IMR-90 (cell line): ENCODE results near the gene GPT2. TPM values are rescaled to one million over a fixed set of nuclear protein-coding genes. Genes with fewer than 3 reads are reported as not detected.

Experiments used
- ATAC-seq: fragments of 200-7000 bp; cut with Tn5 transposase; 2 replicates; pipeline ENCODE4 v1.9.1; 2020; ENCODE audit warnings: low read depth, mild to moderate bottlenecking, moderate library complexity
- BruUV-seq: library from RNA; stranded (reverse); fragments of 400-500 nt; replicated peaks from 2 replicates; lab custom pipeline; 2021; lab: Mats Ljungman, UMichigan
- CTCF ChIA-PET: fragments of 300-600 bp; formaldehyde crosslinking; extraction: SDS; loops from one replicate; lab custom pipeline; 2021; ENCODE audit warnings: antibody characterized with exemption; lab: Yijun Ruan, JAX
- POLR2A ChIA-PET: fragments of 300-600 bp; sonication (Branson Sonifier 250); formaldehyde crosslinking; loops from one replicate; lab custom pipeline; 2022; ENCODE audit warnings: antibody characterized with exemption; ENCODE audit not compliant: unreplicated experiment; lab: Charles Lee
- DNase-seq: peaks from one replicate; pipeline ENCODE4 v3.0.0; 2013
- H2AFZ ChIP-seq: replicated peaks from 2 replicates; pipeline ENCODE3; 2013; ENCODE audit warnings: low read length, mild to moderate bottlenecking; ENCODE audit not compliant: poor library complexity
- H2AK5ac ChIP-seq: 2 replicates; pipeline ENCODE4 v1.6.1; 2013; ENCODE audit warnings: low read depth, low read length, inconsistent platforms
- H2AK9ac ChIP-seq: replicated peaks from 2 replicates; pipeline ENCODE3; 2013; ENCODE audit warnings: mild to moderate bottlenecking, low read depth, low read length, moderate library complexity; ENCODE audit not compliant: poor library complexity
- H2BK120ac ChIP-seq: 2 replicates; pipeline ENCODE4 v1.6.1; 2013; ENCODE audit warnings: low read depth, low read length, inconsistent platforms
- H2BK15ac ChIP-seq: 3 replicates; pipeline ENCODE4 v1.6.1; 2013; ENCODE audit warnings: low read depth, low read length, inconsistent platforms
- H2BK20ac ChIP-seq: 2 replicates; pipeline ENCODE4 v1.6.1; 2013; ENCODE audit warnings: low read depth, mild to moderate bottlenecking, inconsistent platforms, low read length, moderate library complexity
- H2BK5ac ChIP-seq: 2 replicates; pipeline ENCODE4 v1.6.1; 2013; ENCODE audit warnings: mild to moderate bottlenecking, low read depth, low read length, inconsistent platforms; ENCODE audit not compliant: poor library complexity, severe bottlenecking
- H3K14ac ChIP-seq: replicated peaks from 2 replicates; pipeline ENCODE4 v1.6.1; 2013; ENCODE audit warnings: low read depth, low read length, inconsistent platforms
- H3K18ac ChIP-seq: 2 replicates; pipeline ENCODE4 v1.6.1; 2013; ENCODE audit warnings: low read depth, low read length, control low read depth
- H3K23ac ChIP-seq: 2 replicates; pipeline ENCODE4 v1.6.1; 2013; ENCODE audit warnings: low read depth, low read length, inconsistent platforms
- H3K27ac ChIP-seq: 2 replicates; pipeline ENCODE4 v1.5.1; 2013; ENCODE audit warnings: mild to moderate bottlenecking, control low read depth, low read length; ENCODE audit not compliant: insufficient read depth
- H3K27me3 ChIP-seq: 2 replicates; pipeline ENCODE4 v1.6.1; 2013; ENCODE audit warnings: low read length; ENCODE audit not compliant: control insufficient read depth, insufficient read depth
- H3K36me3 ChIP-seq: 2 replicates; pipeline ENCODE4 v1.6.1; 2013; ENCODE audit warnings: low read length, mixed read lengths; ENCODE audit not compliant: control insufficient read depth, insufficient read depth
- H3K4ac ChIP-seq: 2 replicates; pipeline ENCODE4 v1.6.1; 2013; ENCODE audit warnings: low read depth, low read length, inconsistent platforms
- H3K4me1 ChIP-seq: 2 replicates; pipeline ENCODE4 v1.6.1; 2013; ENCODE audit warnings: low read length, mixed read lengths; ENCODE audit not compliant: control insufficient read depth, insufficient read depth
- H3K4me2 ChIP-seq: 2 replicates; pipeline ENCODE4 v1.6.1; 2013; ENCODE audit warnings: low read depth, mild to moderate bottlenecking, control low read depth, low read length, moderate library complexity
- H3K4me3 ChIP-seq: 2 replicates; pipeline ENCODE4 v1.5.1; 2013; ENCODE audit warnings: low read depth, mild to moderate bottlenecking, control low read depth, low read length, moderate library complexity; ENCODE audit not compliant: insufficient read depth
- H3K56ac ChIP-seq: 2 replicates; pipeline ENCODE4 v1.6.1; 2013; ENCODE audit warnings: low read length, inconsistent platforms; ENCODE audit not compliant: insufficient read depth; ENCODE audit errors: extremely low read depth
- H3K79me1 ChIP-seq, 2 experiments: 2 replicates each; pipeline ENCODE4 v1.6.1; 2013; ENCODE audit warnings: low read length in 2 of 2, inconsistent platforms in 1 of 2, low read depth in 1 of 2
- H3K9ac ChIP-seq: 2 replicates; pipeline ENCODE4 v1.6.1; 2013; ENCODE audit warnings: low read depth, low read length, control low read depth
- H3K9me1 ChIP-seq: 2 replicates; pipeline ENCODE4 v1.6.1; 2013; ENCODE audit warnings: low read length, inconsistent platforms; ENCODE audit not compliant: insufficient read depth
- H3K9me3 ChIP-seq: 2 replicates; pipeline ENCODE4 v1.6.1; 2013; ENCODE audit warnings: low read length; ENCODE audit not compliant: control insufficient read depth, insufficient read depth
- H4K20me1 ChIP-seq: 2 replicates; pipeline ENCODE4 v1.6.1; 2013; ENCODE audit warnings: low read length, inconsistent platforms; ENCODE audit not compliant: insufficient read depth
- H4K5ac ChIP-seq: 2 replicates; pipeline ENCODE4 v1.6.1; 2013; ENCODE audit warnings: mild to moderate bottlenecking, low read depth, low read length, control low read depth
- H4K8ac ChIP-seq, 2 experiments: 2 replicates each; pipeline ENCODE4 v1.6.1; 2013; ENCODE audit warnings: low read depth in 2 of 2, low read length in 2 of 2, control low read depth in 1 of 2, inconsistent platforms in 1 of 2
- H4K91ac ChIP-seq: 2 replicates; pipeline ENCODE4 v1.6.1; 2013; ENCODE audit warnings: low read depth, low read length, inconsistent platforms; ENCODE audit not compliant: insufficient read depth
- CHD1 ChIP-seq: IDR thresholded peaks from 2 replicates; pipeline ENCODE4 v1.6.1; 2012; ENCODE audit warnings: low read depth, low read length, improper control_type of control experiment
- MAZ ChIP-seq: IDR thresholded peaks from 2 replicates; pipeline ENCODE4 v1.6.1; 2012; ENCODE audit warnings: low read depth, mild to moderate bottlenecking, low read length, improper control_type of control experiment, moderate library complexity, borderline replicate concordance
- RFX5 ChIP-seq: IDR thresholded peaks from 2 replicates; pipeline ENCODE4 v1.8.0; 2012; ENCODE audit warnings: low read depth, mild to moderate bottlenecking, low read length, moderate library complexity
- WGBS, 2 experiments: methylation state at CpG; one replicate each; pipeline versions ENCODE4 v1.1.5 to v1.1.7; 2013; ENCODE audit warnings: missing lambda C conversion rate in 2 of 2; ENCODE audit not compliant: insufficient read length in 1 of 2; ENCODE audit errors: extremely low coverage in 2 of 2; 5-methylcytosine and 5-hydroxymethylcytosine counted together
- dilution Hi-C: fragments of 300-500 bp; cut with HindIII; formaldehyde crosslinking; loops from one replicate; pipeline ENCODE4 v1.14.3; 2018; ENCODE audit warnings: low sequenced_read_pairs; ENCODE audit not compliant: unreplicated experiment
- in situ Hi-C: fragments of 300-500 bp; cut with MboI; formaldehyde crosslinking; loops from 3 replicates; pipeline ENCODE4 v1.14.3; 2019; ENCODE audit warnings: low sequenced_read_pairs, inconsistent platforms, mixed read lengths
- intact Hi-C: fragments of 100-400 bp; cut with micrococcal nuclease; formaldehyde crosslinking; loops from 2 replicates; pipeline ENCODE4 v1.10.0; 2022
- polyA plus RNA-seq, 3 experiments: library from polyadenylated mRNA; depleted of rRNA; stranded (reverse); fragments of >200 nt; gene quantifications; 2 replicates each; pipeline ENCODE4 v1.2.3, GENCODE V29; 2012; ENCODE audit warnings: low replicate concordance in 1 of 3
- total RNA-seq: library from RNA; depleted of rRNA; stranded (reverse); fragments of >200 nt; gene quantifications from 2 replicates; pipeline ENCODE4 v1.2.3, GENCODE V29; 2012

The GPT2 gene
- total and polyA plus RNA-seq, 2 of the 4 experiments (the other 2 are of a cell fraction), result 26.4 to 31.5 TPM

DNA sequence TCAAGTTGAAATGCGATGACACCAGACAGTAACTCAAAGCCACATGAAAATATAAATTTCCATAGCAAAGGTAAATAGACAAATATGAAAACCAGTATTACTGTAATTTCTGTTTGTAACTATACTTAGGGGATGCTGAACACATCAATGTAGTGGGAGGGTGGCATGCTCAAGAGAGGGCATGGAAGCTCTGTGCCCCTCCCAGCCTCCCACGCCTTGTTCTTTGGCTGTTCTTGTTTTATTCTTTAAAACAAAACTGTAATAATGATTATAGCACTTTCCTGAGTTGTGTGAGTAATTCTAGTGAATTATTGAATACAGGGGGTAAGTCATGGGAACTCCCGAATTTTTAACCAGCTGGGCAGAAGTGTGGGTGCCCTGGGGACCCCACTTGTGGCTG is 11.0 kb upstream of the GPT2 start:
- in situ Hi-C loops (no loop called here), dilution Hi-C loops (no loop called here), intact Hi-C loops (no loop called here)
- Histone ChIP-seq H2BK15ac (no peak overlapping the region), H2BK5ac (no peak overlapping the region), H3K9me3 (no peaks in the 10 kb centered on the region), H4K8ac (no peak overlapping the region), H4K5ac (no peak overlapping the region), H2AK9ac (no peak overlapping the region), H2BK20ac (no peak overlapping the region), H4K20me1 (no peaks in the 10 kb centered on the region), H2BK120ac (no peak overlapping the region), H3K9me1 (no peaks in the 10 kb centered on the region), H3K9ac (no peak overlapping the region), H3K56ac (no peak overlapping the region), H2AK5ac (no peak overlapping the region), H3K14ac (no peak overlapping the region), H3K23ac (no peak overlapping the region), H3K36me3 (no peaks in the 10 kb centered on the region), H3K4ac (no peak overlapping the region), H3K4me3 (no peak overlapping the region), H4K91ac (no peak overlapping the region), H3K4me2 (no peak overlapping the region), H3K18ac (no peak overlapping the region), H3K79me1 (no peaks in the 10 kb centered on the region), H3K27ac (no peak overlapping the region), H3K27me3 (0 out of 2 replicates have a peak, but pooled peaks cover 2% of the 10 kb centered on the region), H3K4me1 (no peaks in the 10 kb centered on the region), H2AFZ (no peak overlapping the region)
- TF ChIP-seq CHD1, result no peak
- TF ChIP-seq RFX5, result no peak
- TF ChIP-seq MAZ, result no peak
- DNase-seq, result no peak
- POLR2A ChIA-PET, result no interaction called here
- no peak for ATAC-seq
- CTCF ChIA-PET, result interaction anchor here (0.6 to 1.3 kb wide), 2 partner anchors 19 to 68 kb away, joined by 4 read pairs; no protein-coding TSS in a partner anchor
- BruUV-seq, result no TSS peak
- no CpG with 5 or more reads among the region's 3 CpGs for WGBS, 2 experiments
